HepG2 (cell line): ENCODE data around the gene CREG2. TPM values are rescaled to one million over a fixed set of nuclear protein-coding genes. Genes with fewer than 3 reads are reported as not detected.
A peak's percentile ranks its signal among the peaks of the same experiment; 100 is the strongest.

ENCODE experiments used
- ARHGAP35 ChIP-seq: sonication (generic); formaldehyde crosslinking; IDR thresholded peaks from 2 replicates; pipeline ENCODE4 v1.9.0; 2022; ENCODE audit warnings: mild to moderate bottlenecking, inconsistent platforms, moderate library complexity, missing genetic modification reagents, borderline replicate concordance
- BRCA1 ChIP-seq: sonication (generic); formaldehyde crosslinking; IDR thresholded peaks from 2 replicates; pipeline ENCODE4 v1.4.0; 2020; ENCODE audit warnings: missing genetic modification reagents
- CC2D1A ChIP-seq: sonication (generic); formaldehyde crosslinking; IDR thresholded peaks from 2 replicates; pipeline ENCODE4 v1.8.1; 2023; ENCODE audit warnings: mild to moderate bottlenecking, missing genetic modification reagents
- MED13 ChIP-seq: sonication (generic); formaldehyde crosslinking; IDR thresholded peaks from 2 replicates; pipeline ENCODE4 v1.5.0; 2020; ENCODE audit warnings: missing genetic modification reagents
- NFE2 ChIP-seq: sonication (generic); formaldehyde crosslinking; IDR thresholded peaks from 2 replicates; pipeline ENCODE4 v1.4.0; 2020; ENCODE audit warnings: missing genetic modification reagents
- NFYB ChIP-seq: sonication (generic); formaldehyde crosslinking; IDR thresholded peaks from 2 replicates; pipeline ENCODE4 v1.4.0; 2020; ENCODE audit warnings: missing genetic modification reagents
- PCBP1 ChIP-seq: fragments of 200-400 bp; formaldehyde crosslinking; IDR thresholded peaks from 2 replicates; pipeline ENCODE4 v1.6.1; 2017; ENCODE audit warnings: mild to moderate bottlenecking, low read depth, low read length, borderline replicate concordance
- PHF5A ChIP-seq: IDR thresholded peaks from one replicate; pipeline ENCODE4 v1.6.1; 2018; ENCODE audit warnings: low read depth, missing genetic modification reagents; ENCODE audit not compliant: unreplicated experiment
- SAP130 ChIP-seq: IDR thresholded peaks from 2 replicates; pipeline ENCODE4 v1.6.1; 2016; ENCODE audit warnings: low read depth
- SRSF9 ChIP-seq: fragments of 200-400 bp; formaldehyde crosslinking; IDR thresholded peaks from 2 replicates; pipeline ENCODE4 v1.6.1; 2018; ENCODE audit warnings: borderline replicate concordance, mild to moderate bottlenecking, low read depth, low read length; ENCODE audit not compliant: insufficient read depth, poor library complexity, severe bottlenecking
- TRAFD1 ChIP-seq: sonication (generic); formaldehyde crosslinking; IDR thresholded peaks from 2 replicates; pipeline ENCODE4 v1.5.1; 2020; ENCODE audit warnings: missing genetic modification reagents, mild to moderate bottlenecking, borderline replicate concordance
- ZBTB39 ChIP-seq: sonication (generic); formaldehyde crosslinking; IDR thresholded peaks from 2 replicates; pipeline ENCODE4 v1.5.0; 2020; ENCODE audit warnings: missing genetic modification reagents
- ZBTB7A ChIP-seq: sonication (generic); formaldehyde crosslinking; IDR thresholded peaks from 2 replicates; pipeline ENCODE4 v1.8.0; 2022; ENCODE audit warnings: mild to moderate bottlenecking, missing genetic modification reagents
- ZFP36 ChIP-seq: fragments of 150-350 bp; IDR thresholded peaks from 2 replicates; pipeline ENCODE4 v1.6.1; 2018; ENCODE audit warnings: borderline replicate concordance, low read length, low read depth; ENCODE audit not compliant: partially characterized antibody
- ZMYM4 ChIP-seq: sonication (generic); formaldehyde crosslinking; IDR thresholded peaks from 2 replicates; pipeline ENCODE4 v1.8.1; 2023; ENCODE audit warnings: mild to moderate bottlenecking, missing genetic modification reagents
- ZNF138 ChIP-seq: sonication (generic); formaldehyde crosslinking; IDR thresholded peaks from 2 replicates; pipeline ENCODE4 v1.5.0; 2020; ENCODE audit warnings: mild to moderate bottlenecking, low read depth, missing genetic modification reagents
- ZNF205 ChIP-seq: IDR thresholded peaks from 2 replicates; pipeline ENCODE4 v1.6.1; 2018; ENCODE audit warnings: missing biosample characterization, missing genetic modification reagents
- ZNF746 ChIP-seq: sonication (generic); formaldehyde crosslinking; IDR thresholded peaks from 2 replicates; pipeline ENCODE4 v1.8.0; 2022; ENCODE audit warnings: mild to moderate bottlenecking, missing genetic modification reagents
- ZNF747 ChIP-seq: sonication (generic); formaldehyde crosslinking; IDR thresholded peaks from 2 replicates; pipeline ENCODE4 v1.8.1; 2023; ENCODE audit warnings: missing genetic modification reagents, mild to moderate bottlenecking, borderline replicate concordance
- ZNF761 ChIP-seq: sonication (generic); formaldehyde crosslinking; conservative IDR thresholded peaks from 2 replicates; pipeline ENCODE4 v1.4.0; 2020; ENCODE audit warnings: mild to moderate bottlenecking, missing genetic modification reagents
- ZNF790 ChIP-seq: sonication (generic); formaldehyde crosslinking; IDR thresholded peaks from 2 replicates; pipeline ENCODE4 v1.8.0; 2022; ENCODE audit warnings: missing genetic modification reagents, mild to moderate bottlenecking, borderline replicate concordance
- ZNF816 ChIP-seq: sonication (generic); formaldehyde crosslinking; IDR thresholded peaks from 2 replicates; pipeline ENCODE4 v1.8.0; 2022; ENCODE audit warnings: missing genetic modification reagents, mild to moderate bottlenecking, borderline replicate concordance
- polyA plus RNA-seq, 8 experiments: library from polyadenylated mRNA; depleted of rRNA in 3 of 8; stranded (reverse) in 7 of 8; unstranded in 1 of 8; fragments of >200 nt; fragmentation: Illumina TruSeq in 4 of 8; extraction: Trizol in 4 of 8; gene quantifications; 2 replicates each; pipeline versions ENCODE4 v1.2.1 to v1.2.3, GENCODE V29; 2011 to 2016; ENCODE audit warnings: low read depth in 4 of 8, missing spikeins in 1 of 8, mixed read lengths in 1 of 8; ENCODE audit not compliant: insufficient read depth in 1 of 8
- total RNA-seq, 5 experiments: library from RNA; depleted of rRNA; stranded (reverse); fragments of >200 nt; fragmentation: Illumina TruSeq; extraction: Trizol; gene quantifications; 2 replicates each; pipeline ENCODE4 v1.2.3, GENCODE V29; 2016; ENCODE audit warnings: low read depth in 1 of 5
- TF ChIP-seq, protein P1 (sequence below): fragments of 450-650 bp; IDR thresholded peaks from 2 replicates; pipeline ENCODE4 v1.6.1; 2017
- TF ChIP-seq, protein P2 (sequence below): sonication (generic); formaldehyde crosslinking; IDR thresholded peaks from 2 replicates; pipeline ENCODE4 v1.4.0; 2020; ENCODE audit warnings: missing genetic modification reagents, borderline replicate concordance

CREG2 gene
- total and polyA plus RNA-seq, 2 of the 13 experiments (the other 11 are each of a cell fraction or from before 2014, with no cell fraction given), result 0.18 to 0.26 TPM

DNA sequence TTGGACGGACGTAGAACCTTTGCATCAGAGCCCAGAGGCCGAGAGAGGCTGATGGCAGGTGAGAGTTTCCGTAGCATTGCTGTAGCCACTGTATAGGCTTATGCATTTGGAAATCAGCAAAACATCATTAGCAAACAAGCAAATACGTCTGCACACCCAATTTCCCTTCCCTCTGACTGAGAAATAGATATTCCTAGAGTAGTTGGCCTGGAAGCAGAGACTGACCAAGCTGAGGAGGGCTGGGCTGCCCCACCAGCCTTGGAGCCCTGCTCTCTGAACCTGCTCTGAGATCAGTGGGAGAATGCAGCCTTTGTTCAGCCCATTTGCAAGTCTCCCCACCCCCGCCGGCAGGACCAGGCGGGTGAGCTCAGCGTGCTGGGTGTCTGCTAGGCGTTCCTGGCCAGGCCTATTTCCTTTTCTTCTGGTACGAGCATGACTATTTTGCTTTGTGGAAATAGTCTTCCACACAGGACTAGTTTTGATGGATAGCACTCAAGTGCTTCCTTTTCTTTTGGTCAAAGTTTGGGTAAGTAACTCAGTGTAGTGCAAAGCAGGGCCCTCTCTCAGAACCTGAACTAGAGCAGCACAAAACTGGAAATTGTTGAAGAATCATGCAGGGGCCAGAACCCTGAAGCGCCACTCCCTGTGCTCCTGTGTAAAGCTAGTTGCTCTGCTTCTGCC lies 56.9 kb downstream of the CREG2 start (continued):
- TF ChIP-seq ZNF790 (no peak), ZNF816 (no peak), ZNF746 (no peak), NFE2 (CRISPR knock-in tag) (no peak), NFYB (CRISPR knock-in tag) (peak; percentile 5; the same call in 1 of the 2 replicates), SRSF9 (no peak), CC2D1A (CRISPR knock-in tag) (no peak; the same call in 1 of the 2 replicates), ZNF747 (CRISPR knock-in tag) (no peak), ZBTB7A (no peak), ZNF205 (CRISPR knock-in tag) (peak; percentile 93), ZMYM4 (CRISPR knock-in tag) (peak; percentile 70), ZBTB39 (CRISPR knock-in tag) (no peak), BRCA1 (CRISPR knock-in tag) (no peak), SAP130 (CRISPR knock-in tag) (peak; percentile 74), ARHGAP35 (CRISPR knock-in tag) (no peak), PHF5A (CRISPR knock-in tag) (no peak), PCBP1 (no peak), MED13 (no peak), ZNF761 (CRISPR knock-in tag) (no peak; the same call in 1 of the 2 replicates), ZNF138 (CRISPR knock-in tag) (no peak), ZFP36 (no peak), TRAFD1 (CRISPR knock-in tag) (no peak)
- TF ChIP-seq, protein P1, sequence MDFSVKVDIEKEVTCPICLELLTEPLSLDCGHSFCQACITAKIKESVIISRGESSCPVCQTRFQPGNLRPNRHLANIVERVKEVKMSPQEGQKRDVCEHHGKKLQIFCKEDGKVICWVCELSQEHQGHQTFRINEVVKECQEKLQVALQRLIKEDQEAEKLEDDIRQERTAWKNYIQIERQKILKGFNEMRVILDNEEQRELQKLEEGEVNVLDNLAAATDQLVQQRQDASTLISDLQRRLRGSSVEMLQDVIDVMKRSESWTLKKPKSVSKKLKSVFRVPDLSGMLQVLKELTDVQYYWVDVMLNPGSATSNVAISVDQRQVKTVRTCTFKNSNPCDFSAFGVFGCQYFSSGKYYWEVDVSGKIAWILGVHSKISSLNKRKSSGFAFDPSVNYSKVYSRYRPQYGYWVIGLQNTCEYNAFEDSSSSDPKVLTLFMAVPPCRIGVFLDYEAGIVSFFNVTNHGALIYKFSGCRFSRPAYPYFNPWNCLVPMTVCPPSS, result no peak
- TF ChIP-seq, protein P2, sequence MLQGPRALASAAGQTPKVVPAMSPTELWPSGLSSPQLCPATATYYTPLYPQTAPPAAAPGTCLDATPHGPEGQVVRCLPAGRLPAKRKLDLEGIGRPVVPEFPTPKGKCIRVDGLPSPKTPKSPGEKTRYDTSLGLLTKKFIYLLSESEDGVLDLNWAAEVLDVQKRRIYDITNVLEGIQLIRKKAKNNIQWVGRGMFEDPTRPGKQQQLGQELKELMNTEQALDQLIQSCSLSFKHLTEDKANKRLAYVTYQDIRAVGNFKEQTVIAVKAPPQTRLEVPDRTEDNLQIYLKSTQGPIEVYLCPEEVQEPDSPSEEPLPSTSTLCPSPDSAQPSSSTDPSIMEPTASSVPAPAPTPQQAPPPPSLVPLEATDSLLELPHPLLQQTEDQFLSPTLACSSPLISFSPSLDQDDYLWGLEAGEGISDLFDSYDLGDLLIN, result no peak
